ENCODE results near the gene HOXB2.
"Not testable (repeated sequence)": the region's sequence is repeated elsewhere in the genome, so short reads cannot be mapped to it uniquely, and the experiment has no call there.

The HOXB2 gene

DNA sequence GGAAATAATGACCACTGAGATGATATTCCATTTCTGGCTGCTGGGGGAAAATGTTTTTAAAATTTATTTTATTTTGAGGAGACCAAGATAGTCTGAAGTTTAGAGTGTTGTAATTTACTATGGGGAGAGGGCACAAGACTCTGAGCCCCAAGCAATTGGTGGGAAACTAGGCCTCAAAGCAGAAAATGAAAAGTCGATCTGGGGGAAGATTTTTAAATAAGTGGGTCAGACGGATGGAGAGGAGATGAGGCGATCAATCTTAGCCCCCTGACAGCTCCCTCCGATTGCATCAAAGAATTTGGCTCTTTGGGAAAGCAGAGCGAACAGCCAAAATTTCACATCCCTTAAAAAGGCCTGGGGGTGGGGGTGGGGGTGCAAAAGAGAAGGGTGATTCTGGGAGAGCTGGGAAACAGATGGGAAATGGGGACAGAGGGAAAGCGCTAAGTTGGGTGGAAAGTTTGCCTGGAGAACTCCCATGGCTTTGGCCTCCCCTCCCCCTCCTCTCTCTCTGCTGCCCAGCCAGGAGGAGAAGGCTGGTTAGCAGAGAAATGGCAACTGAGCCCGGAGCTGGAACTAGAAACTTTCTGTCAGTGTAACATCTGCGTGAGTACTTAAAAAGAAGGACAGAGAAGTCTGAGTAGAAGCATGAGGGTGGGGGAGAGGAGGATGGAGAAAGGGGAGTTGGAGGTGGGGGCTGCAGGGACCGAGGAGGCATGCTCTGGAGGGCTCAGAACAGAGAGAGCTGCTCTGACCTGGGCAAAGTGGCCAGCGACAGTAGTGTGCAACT, 1.4 kb upstream of the HOXB2 start:
- intact Hi-C loops (cut with DNase I), result no loop called here
- no peak for DNase-seq

DNA sequence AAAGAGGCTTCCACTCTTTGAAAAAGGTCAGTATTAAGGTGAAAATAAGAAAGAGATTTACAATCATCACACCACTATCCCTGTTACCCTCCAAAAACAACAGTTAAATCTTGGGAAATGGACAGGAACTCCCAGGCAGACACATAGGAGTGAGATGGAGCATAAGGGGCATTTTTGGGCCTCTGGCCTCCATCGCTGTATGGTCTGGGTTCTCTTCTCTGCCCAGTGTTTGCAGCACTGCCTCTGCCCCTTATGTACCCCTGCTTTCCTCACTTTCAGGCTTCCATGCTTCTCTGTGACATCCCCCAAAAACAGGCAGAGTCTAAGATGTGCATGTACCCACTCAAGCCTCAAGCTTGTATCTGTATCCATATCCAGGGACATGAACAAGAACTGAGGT, 630 bp upstream of the HOXB2 start:
- DNase-seq, result no peak
- intact Hi-C loops (cut with DNase I), result no loop called here

DNA sequence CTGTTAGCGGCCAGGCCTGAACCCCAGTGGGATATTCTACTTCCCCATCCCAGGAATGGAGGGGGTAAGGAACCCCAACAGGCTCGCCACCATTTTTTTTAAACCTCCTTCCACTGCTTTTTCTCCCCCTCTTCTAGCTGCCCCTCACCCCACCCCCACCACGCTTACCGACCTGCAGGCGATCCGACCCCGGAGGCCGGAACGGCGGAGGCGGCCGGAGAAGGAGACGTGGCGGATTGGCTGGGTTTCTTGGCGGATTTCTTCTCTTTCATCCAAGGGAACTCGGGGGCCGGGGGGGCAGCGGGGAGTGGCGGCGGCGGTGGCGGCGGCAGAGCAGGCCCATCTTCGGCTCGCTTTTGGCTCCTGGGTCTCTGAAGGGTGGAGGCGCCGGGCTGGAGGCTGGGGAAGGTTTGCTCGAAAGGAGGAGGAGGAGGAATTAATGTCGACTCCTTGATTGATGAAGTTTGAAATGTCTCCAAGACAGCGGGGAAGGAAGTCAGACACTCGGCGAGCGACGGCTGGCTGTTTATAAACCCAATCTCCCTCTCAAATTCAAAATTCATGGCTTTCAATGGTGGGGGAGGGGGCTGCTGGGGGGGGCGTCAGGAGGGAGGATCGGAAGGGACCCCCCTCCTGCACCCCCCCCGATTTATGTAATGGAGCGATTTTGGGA, 424 bp downstream of the HOXB2 start:
- no peak for DNase-seq
- intact Hi-C loops (cut with DNase I), result no loop called here

DNA sequence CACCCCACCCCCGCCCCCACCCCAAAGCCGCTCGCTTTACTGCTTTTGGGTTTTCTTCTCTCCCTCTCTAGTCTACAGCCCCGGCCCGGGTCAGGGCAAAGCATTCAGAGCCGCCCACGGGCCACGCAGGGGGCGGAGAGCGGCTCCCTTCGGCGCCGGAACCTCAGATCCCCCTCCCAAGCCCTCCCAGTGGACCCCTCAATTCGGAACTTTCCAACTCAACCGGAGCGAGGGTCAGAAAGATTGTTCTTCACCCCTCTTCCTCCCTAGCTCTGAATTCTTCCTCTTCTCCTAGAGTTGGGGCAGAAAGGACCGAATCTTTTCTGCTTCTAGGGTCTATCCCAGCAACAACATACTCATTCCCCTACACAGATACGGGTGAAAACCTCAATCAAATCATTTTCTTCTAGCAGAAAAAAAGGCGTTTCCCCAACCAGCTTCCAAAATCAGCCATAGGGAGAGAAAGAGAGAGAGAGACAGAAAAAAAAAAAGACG, 1.0 kb downstream of the HOXB2 start:
- intact Hi-C loops (cut with DNase I), result no loop called here
- no peak for DNase-seq

DNA sequence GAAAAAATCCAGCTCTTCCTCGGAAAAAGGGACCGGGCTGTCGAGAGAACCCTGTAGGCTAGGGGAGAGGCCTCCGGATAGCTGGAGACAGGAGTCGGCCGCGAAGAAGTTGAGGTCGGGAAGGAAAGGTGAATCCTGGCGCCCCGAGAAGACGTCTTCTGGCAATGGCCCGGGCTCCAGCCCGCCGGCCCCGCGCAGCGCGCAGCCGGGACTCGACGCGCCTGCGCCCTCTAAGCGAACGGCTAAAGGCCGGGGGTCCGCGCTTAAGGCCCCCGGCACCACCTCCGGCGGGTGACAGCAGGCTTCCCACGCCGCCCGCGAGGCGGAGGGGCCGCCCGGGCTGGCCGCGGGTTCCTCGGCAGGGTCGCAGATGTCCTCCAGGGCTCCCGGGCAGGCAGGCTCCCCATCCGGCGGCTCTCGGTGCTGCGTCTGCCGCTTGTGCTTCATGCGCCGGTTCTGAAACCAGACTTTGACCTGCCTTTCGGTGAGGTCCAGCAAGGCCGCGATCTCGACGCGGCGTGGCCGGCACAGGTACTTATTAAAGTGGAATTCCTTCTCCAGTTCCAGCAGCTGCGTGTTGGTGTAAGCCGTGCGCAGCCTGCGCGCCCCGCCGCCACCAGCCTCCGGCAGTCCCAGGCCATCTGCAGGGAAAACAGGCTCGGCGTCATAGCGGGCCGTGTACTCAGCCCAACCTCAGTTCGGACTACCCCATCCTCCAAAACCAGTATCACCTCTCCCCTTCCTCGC, 1.6 kb downstream of the HOXB2 start:
- intact Hi-C loops (cut with DNase I), result no loop called here
- no peak for DNase-seq

DNA sequence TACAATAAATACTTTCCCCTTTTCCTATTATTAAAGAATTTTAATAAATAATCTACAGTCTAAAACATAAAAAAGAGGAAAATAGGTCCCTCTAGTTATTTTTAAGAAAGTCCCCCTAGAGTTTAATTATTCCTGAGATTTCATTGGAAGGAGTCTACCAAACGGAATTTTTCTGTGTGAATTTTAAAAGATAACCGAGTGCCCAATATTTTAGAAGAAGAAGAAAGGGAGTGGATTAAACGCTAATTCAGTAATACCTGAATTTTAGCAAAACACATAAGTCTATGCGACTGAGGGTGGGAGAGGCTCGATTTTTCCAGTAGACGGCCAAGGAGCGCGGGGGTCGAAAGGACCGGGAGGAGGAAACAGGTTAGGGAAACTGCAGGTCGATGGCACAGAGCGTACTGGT, 2.2 kb downstream of the HOXB2 start:
- intact Hi-C loops (cut with DNase I), result no loop called here

DNA sequence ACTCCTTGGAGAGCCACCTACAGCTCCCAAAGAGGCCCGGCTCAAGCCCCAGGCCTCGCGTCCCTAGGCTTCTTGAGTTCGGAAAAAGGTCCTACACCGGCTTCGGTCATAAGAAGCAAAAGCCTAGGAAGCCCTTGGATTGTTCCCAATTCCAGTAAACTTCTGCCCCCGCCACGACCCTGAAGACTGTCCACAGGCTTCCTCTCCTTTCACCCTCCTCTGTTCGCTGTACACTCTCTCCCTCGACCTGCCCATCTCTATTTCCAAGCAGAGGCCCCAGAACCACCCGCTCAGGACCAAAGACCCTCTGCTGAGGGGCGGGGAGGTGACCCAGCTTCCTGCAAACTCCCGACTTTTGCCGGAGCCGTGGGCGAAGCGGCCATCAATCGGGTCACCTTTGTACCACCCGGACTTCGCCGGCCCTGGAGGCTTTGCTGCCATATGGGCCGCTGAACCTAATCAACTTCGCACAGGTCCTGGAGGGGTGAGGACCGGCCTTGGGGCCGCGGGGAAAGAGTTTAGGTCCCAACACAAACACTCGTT, 2.7 kb downstream of the HOXB2 start:
- DNase-seq, result no peak
- intact Hi-C loops (cut with DNase I), result no loop called here

More for the DNA sequence above, 2.2 kb downstream of the HOXB2 start:
- DNase-seq, result no peak

DNA sequence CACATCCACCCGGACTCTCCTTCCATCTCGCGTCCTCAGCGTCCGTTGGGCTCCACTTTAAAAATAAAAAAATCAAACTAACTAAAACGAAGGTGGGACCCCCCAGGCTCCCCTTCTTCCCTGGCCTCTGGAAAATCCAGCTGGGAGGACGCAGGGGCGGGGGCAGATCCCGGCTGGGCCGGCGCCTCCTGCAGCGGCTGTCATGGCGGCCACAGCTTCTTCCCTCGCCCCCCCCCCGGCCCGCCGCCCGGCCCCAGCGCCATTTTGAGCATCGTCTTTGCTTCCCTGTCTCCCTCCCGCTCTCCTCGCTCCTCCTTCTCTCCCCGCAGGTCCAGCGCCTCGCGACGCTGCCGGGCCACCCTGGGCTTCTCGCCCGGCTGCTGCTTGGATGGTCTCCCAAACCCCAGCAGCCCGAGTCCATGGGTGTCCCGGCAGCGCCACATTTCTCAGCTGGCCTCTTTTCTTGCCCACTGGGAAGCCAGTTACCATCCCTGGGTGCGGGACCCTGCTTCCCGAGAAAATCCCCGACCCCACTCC, 3.3 kb downstream of the HOXB2 start:
- intact Hi-C loops (cut with DNase I), result no loop called here
- no peak for DNase-seq

DNA sequence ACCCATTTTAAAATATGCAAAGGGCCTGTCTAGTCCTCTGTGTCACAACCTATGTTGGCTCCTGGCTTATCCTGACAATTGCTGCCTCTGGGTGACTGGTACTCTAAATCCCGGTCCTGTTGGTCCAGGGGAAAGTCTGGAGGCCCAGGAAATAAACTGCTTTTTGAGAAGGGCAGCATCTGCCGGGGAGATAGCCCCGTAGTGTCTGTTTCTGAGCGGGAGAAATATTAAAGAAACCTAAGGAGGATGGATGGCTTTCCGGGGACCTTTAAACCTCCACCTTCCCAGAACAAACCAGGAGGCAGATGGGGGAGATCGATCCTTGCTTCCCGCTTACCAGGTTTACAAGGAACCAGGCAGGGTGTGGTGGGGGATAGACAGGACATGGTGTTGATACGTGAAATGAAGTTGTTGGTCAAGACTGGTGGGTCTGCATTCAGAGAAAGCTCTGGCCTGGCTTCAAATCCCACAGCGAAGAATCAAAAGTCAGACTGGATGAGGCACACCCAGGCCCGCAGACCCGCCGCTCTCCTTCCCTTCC, 3.8 kb downstream of the HOXB2 start:
- intact Hi-C loops (cut with DNase I), result no loop called here
- no peak for DNase-seq

DNA sequence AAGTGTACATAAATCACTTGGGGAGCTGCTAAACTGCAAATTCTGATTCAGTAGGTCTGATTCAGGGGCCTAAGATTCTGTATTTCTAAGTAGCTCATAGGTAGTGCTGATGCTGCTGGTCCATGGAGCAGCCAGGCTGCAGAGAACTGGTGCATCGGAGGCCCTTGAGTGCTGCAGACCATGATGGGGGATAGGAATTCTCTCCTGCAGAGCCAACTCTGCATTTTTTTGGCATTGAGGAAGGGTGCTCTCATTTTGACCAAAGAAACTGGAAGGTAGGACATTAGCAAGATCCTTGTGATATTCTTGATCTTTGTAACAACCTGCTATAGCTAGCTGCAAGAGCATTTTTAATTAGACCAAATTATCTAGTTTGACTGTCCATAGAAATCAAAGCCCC, 4.7 kb downstream of the HOXB2 start:
- no peak for DNase-seq
- intact Hi-C loops (cut with DNase I), result no loop called here

DNA sequence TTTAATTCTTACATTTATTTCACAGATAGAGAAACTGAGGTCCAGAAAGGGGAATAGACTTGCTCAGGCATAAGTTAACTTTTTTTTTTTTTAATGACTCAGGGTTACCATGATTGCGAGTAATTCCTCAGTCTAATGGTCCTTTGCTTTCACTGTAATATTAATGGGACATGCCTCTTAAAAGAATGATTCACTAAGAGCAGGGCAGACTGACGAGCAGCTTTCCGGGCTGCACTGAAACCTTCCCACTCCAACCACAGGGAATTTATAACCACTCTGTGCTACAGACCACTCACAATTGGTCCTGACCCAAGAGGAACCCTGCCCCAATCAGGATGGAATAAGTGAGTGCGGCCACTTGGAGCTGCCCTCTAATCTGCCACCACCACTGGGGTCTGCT, 5.7 kb downstream of the HOXB2 start:
- intact Hi-C loops (cut with DNase I), result no loop called here

DNA sequence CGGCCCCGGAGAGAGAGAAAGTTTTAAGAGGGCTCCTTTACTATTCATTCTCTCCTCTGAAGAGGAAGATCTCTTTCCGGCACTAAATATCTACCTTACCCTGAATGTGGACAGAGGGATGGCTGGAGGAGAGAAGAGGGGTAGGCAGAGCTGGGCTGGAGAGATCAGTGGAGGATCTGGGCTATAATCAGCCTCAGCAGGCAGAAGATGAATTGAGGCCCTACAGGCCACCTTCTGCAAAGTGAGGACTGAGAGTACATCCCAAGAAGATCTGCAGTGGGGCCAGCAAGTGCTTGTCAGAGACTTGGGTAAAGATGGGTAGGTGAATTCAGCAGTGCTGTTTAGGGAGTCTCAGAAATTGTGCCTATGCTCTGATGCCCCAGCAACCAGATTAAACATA, 7.6 kb downstream of the HOXB2 start:
- DNase-seq, result no peak
- intact Hi-C loops (cut with DNase I), result no loop called here

More for the DNA sequence above, 5.7 kb downstream of the HOXB2 start:
- no peak for DNase-seq

DNA sequence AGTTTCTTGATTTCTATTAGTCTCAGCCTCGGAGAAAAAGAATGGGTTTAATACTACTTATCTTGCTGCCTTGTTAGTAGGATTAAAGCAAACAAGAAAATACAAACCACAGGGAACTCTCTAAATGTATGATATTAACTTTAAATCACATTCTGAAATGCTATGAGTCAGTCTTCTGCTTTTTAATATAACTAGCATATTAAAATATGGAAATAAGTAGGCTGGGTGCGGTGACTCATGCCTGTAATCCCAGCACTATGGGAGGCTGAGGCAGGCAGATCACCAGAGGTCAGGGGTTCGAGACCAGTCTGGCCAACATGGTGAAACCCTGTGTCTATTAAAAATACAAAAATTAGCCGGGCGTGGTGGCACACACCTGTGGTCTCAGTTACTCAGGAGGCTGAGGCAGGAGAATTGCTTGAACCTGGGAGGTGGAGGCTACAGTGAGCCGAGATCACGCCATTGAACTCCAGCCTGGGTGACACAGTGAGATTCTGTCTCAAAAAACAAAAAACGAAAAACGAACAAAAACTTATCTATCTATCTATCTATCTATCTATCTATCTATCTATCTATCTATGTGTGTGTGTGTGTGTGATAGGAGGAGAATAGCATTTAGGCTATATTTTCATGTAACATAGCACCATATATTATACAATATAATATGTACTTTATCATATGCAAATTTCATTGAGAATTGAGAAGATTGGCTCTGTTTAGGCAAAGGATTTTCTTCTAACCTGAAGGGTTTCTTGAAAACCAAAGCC, 8.9 kb downstream of the HOXB2 start:
- DNase-seq, result peak in 1 of 42 donors; percentile 13
- intact Hi-C loops (cut with DNase I), result not testable (repeated sequence)

DNA sequence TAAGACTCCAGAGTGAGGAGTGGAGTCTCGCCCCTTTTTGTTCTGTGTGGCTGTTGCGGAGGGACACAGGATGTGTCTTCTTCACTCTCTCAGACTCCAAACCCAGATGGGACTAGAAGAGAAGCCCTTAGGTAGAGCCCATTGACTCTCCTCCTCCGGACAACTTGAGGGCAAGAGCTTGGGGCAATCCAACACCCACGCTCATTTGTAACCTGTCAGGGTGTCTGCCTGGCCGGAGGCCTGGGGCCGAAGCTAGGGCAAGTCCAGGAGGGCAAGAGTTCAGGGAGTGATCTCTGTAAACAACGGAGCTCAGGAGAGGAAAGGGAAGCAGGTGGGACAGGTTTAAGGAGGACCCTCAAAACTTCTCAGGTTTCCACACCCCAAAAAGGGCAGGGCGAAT, 12.6 kb downstream of the HOXB2 start:
- intact Hi-C loops (cut with DNase I), result no loop called here
- DNase-seq, result no peak

DNA sequence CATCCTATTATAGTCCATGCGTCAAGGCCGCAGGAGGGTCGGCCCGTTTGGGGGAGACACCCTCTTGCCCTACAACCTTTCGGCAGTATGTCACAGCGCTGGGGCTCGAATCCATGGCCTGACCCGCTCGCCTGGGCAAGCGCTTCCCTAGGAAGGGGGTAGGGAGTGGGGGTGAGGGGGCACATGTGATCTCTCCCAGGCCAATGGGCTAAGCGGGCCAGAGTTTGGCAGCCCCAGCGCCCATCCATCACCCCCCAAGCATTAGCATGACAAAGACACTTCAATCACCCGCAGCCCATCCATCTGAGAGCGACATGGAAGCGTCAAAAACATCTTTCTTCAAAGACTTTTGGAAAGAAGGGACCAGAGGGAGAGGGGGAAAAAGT, 14.0 kb downstream of the HOXB2 start, which contains the start of gene HOXB1:
TSS of gene HOXB1 (minus strand) at position 125 of the 386 bp plus-strand sequence. CDS start at position 18, 107 bp downstream.
- no peak for DNase-seq
- intact Hi-C loops (cut with DNase I), result no loop called here

DNA sequence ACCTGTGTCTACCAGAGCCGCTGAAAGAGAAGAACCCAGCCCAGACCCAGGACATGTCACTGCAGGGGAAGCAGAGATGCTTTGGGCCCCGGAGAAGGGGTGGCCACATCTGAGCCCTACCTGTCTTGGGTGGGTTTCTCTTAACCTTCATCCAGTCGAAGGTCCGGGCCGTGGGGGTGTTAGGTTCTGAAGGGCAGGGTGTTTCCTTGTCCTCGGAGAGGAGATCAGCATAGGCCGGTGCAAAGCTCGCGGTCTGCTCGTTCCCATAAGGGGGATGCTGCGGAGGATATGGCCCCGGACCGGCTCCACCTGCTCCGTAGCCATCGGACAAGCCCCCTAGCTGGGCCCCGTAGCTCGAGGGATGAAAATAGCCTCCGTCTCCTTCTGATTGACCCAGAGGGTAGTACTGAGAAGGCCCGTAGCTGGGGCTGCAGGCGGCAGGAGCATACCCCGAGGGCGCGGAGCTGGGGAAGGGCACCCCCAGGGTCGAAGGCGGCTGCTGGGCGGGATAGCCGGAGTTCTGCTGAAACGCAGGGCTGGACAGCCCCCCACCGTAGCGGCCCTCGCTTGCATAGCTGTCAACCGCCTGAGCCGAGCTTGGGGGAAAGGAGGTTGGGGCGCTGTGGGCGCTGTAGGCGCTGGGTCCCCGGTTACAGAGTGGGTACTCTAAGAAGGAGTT, 14.6 kb downstream of the HOXB2 start:
- DNase-seq, result no peak
- intact Hi-C loops (cut with DNase I), result no loop called here

DNA sequence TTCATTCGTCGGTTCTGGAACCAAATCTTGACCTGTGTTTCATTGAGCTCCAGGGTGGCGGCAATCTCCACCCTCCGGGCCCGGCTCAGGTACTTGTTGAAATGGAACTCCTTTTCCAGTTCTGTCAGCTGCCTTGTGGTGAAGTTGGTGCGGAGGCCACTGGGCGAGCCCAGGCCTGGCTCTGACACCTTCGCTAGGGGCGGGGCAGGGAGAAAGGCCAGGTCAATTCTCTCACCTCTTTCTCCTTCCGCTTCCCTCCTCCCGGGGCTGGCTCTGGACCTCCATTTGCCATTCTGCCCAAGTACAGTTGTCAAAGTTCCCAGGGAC, 15.3 kb downstream of the HOXB2 start:
- no peak for DNase-seq
- intact Hi-C loops (cut with DNase I), result no loop called here

Measured in head of caudate nucleus (tissue), 42 donors.